HPDE6-E6E7 (cell line): Measurements from ENCODE around the gene HEMK1.

Experiments used
- DNase-seq: peaks from one replicate; pipeline ENCODE4 v3.0.0; 2011; ENCODE audit warnings: missing footprints; ENCODE audit errors: extremely low spot score

The HEMK1 gene

GRCh38 chr3:50639055-50639494 is 69.8 kb downstream of the HEMK1 start:
- no peak for DNase-seq

DNA sequence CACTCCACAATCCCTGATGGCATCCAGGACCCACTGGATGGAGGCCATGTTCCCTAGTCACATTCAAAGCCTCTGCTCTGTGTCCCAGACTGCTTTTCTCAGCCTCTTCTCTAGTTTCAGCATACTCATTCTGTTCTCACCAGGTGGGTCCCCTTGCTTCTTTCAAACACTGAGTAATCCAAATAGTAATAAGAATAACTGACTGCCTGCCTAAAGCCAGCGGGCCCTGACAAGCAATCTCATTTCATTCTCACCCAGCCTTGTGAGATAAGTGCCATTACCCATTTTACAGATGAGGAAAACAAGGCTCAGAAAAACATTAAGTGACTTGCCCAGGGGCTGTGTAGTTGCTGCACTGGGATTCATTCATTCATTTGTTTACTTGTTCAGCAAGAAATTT is 73.1 kb downstream of the HEMK1 start:
- no peak for DNase-seq

DNA sequence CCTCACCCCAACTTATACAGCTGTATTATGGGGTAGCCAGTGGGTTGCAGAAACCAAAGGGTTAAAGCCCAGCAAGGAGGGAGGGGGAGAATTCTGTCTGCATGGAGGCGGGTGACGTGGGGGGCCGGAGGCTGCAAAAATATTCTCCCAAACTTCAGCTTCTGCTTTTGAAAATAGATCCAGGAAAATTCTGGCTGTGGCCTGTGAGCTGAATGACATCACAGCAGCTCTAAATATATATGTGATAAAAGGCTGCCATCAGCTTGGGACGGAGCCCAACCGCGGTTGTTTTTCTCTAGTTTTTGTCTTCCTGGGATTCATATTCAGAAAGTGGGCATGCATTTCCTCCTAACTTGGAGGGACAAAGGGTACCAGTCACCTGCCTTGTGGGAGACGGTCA is 75.2 kb downstream of the HEMK1 start:
- no peak for DNase-seq

DNA sequence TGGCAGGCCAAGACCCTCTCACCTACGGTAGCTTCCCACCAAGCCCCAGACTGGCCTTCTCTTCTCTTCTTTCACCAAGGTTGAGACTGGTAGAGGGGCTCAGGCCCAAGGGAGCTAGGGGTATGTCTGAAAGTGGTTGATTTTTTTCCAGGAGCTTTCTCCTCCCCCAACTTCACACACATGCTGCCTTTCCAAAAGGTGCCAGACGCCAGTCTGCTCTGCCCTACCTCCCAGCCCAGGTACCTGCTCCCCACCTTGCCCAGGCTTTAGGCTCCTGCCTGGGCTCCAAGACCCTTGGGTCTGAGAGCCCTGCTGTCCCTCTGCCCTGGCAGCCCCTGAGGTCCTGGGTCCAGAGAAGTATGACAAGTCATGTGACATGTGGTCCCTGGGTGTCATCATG is 76.1 kb downstream of the HEMK1 start:
- no peak for DNase-seq
